ENCODE data around the gene TBC1D9. TPM values are rescaled to one million over a fixed set of nuclear protein-coding genes. Genes with fewer than 3 reads are reported as not detected.

Gene TBC1D9
- total RNA-seq, 2 experiments from 2014 or later: 1.0 to 13.0 TPM

- no TSS peak for BruUV-seq (replicated peaks)
- peaks cover 10% of the 10 kb centered on the region for H3K4me1 ChIP-seq (ENCODE audit: insufficient read depth, low read length, poor library complexity, severe bottlenecking)
- H3K4me2 ChIP-seq (ENCODE audit: low read length): no peak overlapping the region
- no peak overlapping the region for H3K4me3 ChIP-seq (ENCODE audit: low read depth, low read length, poor library complexity, severe bottlenecking)
- TF ChIP-seq, protein P1, sequence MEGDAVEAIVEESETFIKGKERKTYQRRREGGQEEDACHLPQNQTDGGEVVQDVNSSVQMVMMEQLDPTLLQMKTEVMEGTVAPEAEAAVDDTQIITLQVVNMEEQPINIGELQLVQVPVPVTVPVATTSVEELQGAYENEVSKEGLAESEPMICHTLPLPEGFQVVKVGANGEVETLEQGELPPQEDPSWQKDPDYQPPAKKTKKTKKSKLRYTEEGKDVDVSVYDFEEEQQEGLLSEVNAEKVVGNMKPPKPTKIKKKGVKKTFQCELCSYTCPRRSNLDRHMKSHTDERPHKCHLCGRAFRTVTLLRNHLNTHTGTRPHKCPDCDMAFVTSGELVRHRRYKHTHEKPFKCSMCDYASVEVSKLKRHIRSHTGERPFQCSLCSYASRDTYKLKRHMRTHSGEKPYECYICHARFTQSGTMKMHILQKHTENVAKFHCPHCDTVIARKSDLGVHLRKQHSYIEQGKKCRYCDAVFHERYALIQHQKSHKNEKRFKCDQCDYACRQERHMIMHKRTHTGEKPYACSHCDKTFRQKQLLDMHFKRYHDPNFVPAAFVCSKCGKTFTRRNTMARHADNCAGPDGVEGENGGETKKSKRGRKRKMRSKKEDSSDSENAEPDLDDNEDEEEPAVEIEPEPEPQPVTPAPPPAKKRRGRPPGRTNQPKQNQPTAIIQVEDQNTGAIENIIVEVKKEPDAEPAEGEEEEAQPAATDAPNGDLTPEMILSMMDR (conservative IDR thresholded peaks at IDR 0.05; ENCODE audit: low read length): no peak
- no peak for TF ChIP-seq EZH2phosphoT487 (IDR thresholded peaks at IDR 0.05; ENCODE audit: borderline replicate concordance, low read depth, low read length)
- no peaks in the 10 kb centered on the region for H3K9me3 ChIP-seq (ENCODE audit: low read length)
- peaks cover 5% of the 10 kb centered on the region for H3K36me3 ChIP-seq (ENCODE audit: insufficient read depth, low read length)
- CTCF ChIA-PET (ENCODE audit: unreplicated experiment): no interaction called here
- no peaks in the 10 kb centered on the region for H3K9me2 ChIP-seq (ENCODE audit: insufficient read depth, low read length)
- no peak overlapping the region for H3K27ac ChIP-seq (ENCODE audit: low read depth, low read length, poor library complexity, severe bottlenecking)
- DNase-seq (ENCODE audit: low spot score): no peak
- POLR2A ChIA-PET: interaction anchor here (0.5 to 1.3 kb wide), 3 partner anchors 39 to 101 kb away, joined by 3 read pairs; no protein-coding TSS in a partner anchor
- intact Hi-C loops (cut with micrococcal nuclease; ENCODE audit: unreplicated experiment): no loop called here
- no peak overlapping the region for H2AFZ ChIP-seq (ENCODE audit: low read length)
- H4K20me1 ChIP-seq (ENCODE audit: insufficient read depth, low read length): no peaks in the 10 kb centered on the region
- H3K79me2 ChIP-seq (ENCODE audit: insufficient read depth, low read depth, low read length): no peaks in the 10 kb centered on the region
These were observed 112.6 kb downstream of the TBC1D9 start for GRCh38 chr4:140643571-140644055.

GRCh38 chr4:140642674-140643437 is 113.3 kb downstream of the TBC1D9 start:
- H3K4me3 ChIP-seq (ENCODE audit: low read depth, low read length, poor library complexity, severe bottlenecking): no peak overlapping the region
- no peaks in the 10 kb centered on the region for H4K20me1 ChIP-seq (ENCODE audit: insufficient read depth, low read length)
- no peak for DNase-seq (ENCODE audit: low spot score)
- TF ChIP-seq EZH2phosphoT487 (IDR thresholded peaks at IDR 0.05; ENCODE audit: borderline replicate concordance, low read depth, low read length): no peak
- TF ChIP-seq, protein P1 (conservative IDR thresholded peaks at IDR 0.05; ENCODE audit: low read length): no peak
- H3K27ac ChIP-seq (ENCODE audit: low read depth, low read length, poor library complexity, severe bottlenecking): no peak overlapping the region
- H3K4me2 ChIP-seq (ENCODE audit: low read length): no peak overlapping the region
- intact Hi-C loops (cut with micrococcal nuclease; ENCODE audit: unreplicated experiment): no loop called here
- no peaks in the 10 kb centered on the region for H3K9me2 ChIP-seq (ENCODE audit: insufficient read depth, low read length)
- ChIA-PET CTCF (ENCODE audit: unreplicated experiment) (no interaction called here), POLR2A (interaction anchor here (0.5 to 1.3 kb wide), 4 partner anchors 38 to 177 kb away, joined by 3 read pairs; no protein-coding TSS in a partner anchor)
- H3K36me3 ChIP-seq (ENCODE audit: insufficient read depth, low read length): peaks cover 7% of the 10 kb centered on the region
- H3K79me2 ChIP-seq (ENCODE audit: insufficient read depth, low read depth, low read length): no peaks in the 10 kb centered on the region
- H3K9me3 ChIP-seq (ENCODE audit: low read length): no peaks in the 10 kb centered on the region
- H3K4me1 ChIP-seq (ENCODE audit: insufficient read depth, low read length, poor library complexity, severe bottlenecking): peaks cover 14% of the 10 kb centered on the region
- H2AFZ ChIP-seq (ENCODE audit: low read length): no peak overlapping the region
- no TSS peak for BruUV-seq (replicated peaks)
